ENCODE data around the gene RIMKLA.

DNA sequence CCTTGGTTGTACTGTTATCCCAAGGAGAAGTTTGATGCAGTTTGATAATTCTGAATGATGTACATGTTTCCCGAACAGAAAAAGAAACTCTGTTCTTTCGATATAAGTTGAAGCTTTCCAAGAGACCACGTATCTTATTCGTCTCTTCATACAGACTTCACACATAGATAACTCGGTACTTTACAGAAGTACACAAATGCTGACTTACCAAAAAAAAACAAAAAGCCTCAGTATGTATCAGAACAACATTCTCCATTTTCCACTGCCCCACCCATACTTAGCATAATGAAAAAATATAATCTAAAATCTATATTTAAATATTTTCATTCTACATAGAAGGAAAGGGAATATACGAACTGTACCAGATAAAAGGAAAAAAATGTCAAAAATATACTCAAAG, 47.7 kb upstream of the RIMKLA start:
- TF ChIP-seq, protein P1, sequence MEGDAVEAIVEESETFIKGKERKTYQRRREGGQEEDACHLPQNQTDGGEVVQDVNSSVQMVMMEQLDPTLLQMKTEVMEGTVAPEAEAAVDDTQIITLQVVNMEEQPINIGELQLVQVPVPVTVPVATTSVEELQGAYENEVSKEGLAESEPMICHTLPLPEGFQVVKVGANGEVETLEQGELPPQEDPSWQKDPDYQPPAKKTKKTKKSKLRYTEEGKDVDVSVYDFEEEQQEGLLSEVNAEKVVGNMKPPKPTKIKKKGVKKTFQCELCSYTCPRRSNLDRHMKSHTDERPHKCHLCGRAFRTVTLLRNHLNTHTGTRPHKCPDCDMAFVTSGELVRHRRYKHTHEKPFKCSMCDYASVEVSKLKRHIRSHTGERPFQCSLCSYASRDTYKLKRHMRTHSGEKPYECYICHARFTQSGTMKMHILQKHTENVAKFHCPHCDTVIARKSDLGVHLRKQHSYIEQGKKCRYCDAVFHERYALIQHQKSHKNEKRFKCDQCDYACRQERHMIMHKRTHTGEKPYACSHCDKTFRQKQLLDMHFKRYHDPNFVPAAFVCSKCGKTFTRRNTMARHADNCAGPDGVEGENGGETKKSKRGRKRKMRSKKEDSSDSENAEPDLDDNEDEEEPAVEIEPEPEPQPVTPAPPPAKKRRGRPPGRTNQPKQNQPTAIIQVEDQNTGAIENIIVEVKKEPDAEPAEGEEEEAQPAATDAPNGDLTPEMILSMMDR (IDR thresholded peaks at IDR 0.05; ENCODE audit: low read depth, low read length, poor library complexity, severe bottlenecking), result no peak
- no peak for TF ChIP-seq EZH2phosphoT487 (IDR thresholded peaks at IDR 0.05; ENCODE audit: borderline replicate concordance, low read length)
